GM12878 (cell line): ENCODE measurements around the gene MYRF.

Source experiments
- ATF3 ChIP-seq: IDR thresholded peaks from 2 replicates; pipeline ENCODE4 v1.6.1; 2011; ENCODE audit warnings: low read depth, mild to moderate bottlenecking, low read length, moderate library complexity, borderline replicate concordance; ENCODE audit errors: extremely low read depth
- BHLHE40 ChIP-seq, 2 experiments: fragments of 450-650 bp in 1 of 2; IDR thresholded peaks; 2 replicates each; pipeline ENCODE4 v1.6.1; 2011 to 2017; ENCODE audit warnings: low read depth in 2 of 2, borderline replicate concordance in 1 of 2, improper control_type of control experiment in 1 of 2, low read length in 1 of 2, mild to moderate bottlenecking in 1 of 2
- IKZF2 ChIP-seq, 2 experiments: fragments of 450-650 bp; IDR thresholded peaks; 2 replicates each; pipeline ENCODE4 v1.6.1; 2017; ENCODE audit warnings: mild to moderate bottlenecking in 2 of 2, moderate library complexity in 2 of 2
- REST ChIP-seq: IDR thresholded peaks from 2 replicates; pipeline ENCODE4 v1.6.1; 2012; ENCODE audit warnings: mild to moderate bottlenecking, low read depth, low read length
- RFX5 ChIP-seq: IDR thresholded peaks from 2 replicates; pipeline ENCODE4 v1.6.1; 2011; ENCODE audit warnings: low read depth, low read length, improper control_type of control experiment

- TF ChIP-seq REST (no peak), IKZF2 (IDR thresholded peaks at IDR 0.05) (no peak), ATF3 (no peak), BHLHE40 (IDR thresholded peaks at IDR 0.05; ENCODE audit: borderline replicate concordance in 1 of 2, low read depth in 2 of 2, low read length in 1 of 2) (no peak), RFX5 (no peak)
Observed at GRCh38 chr11:61779666-61780525, 27.5 kb downstream of the MYRF start.
